Stimulated activated memory B cell treated with anti-CD40 and anti-IgM and Interleukin-4, amounts not matched to agents 10 μg/mL and 1 μg/mL and 100 μg/mL, for 72 hours (primary cell): ENCODE data around the gene AFF2.

Source experiments
- ATAC-seq: fragments of 150-1000 bp; cut with Tn5 transposase; 2 replicates; pipeline ENCODE4 v1.10.0; 2021
- H3K27ac Mint-ChIP-seq: one replicate; pipeline ENCODE4 v1.8.0; 2022; ENCODE audit warnings: mild to moderate bottlenecking, mixed read lengths
- H3K27me3 Mint-ChIP-seq: one replicate; pipeline ENCODE4 v1.8.0; 2022; ENCODE audit warnings: mixed read lengths
- H3K36me3 Mint-ChIP-seq: one replicate; pipeline ENCODE4 v1.8.0; 2022; ENCODE audit warnings: mixed read lengths
- H3K4me1 Mint-ChIP-seq: one replicate; pipeline ENCODE4 v1.8.0; 2022; ENCODE audit warnings: mixed read lengths
- H3K4me3 Mint-ChIP-seq: one replicate; pipeline ENCODE4 v1.8.0; 2022; ENCODE audit warnings: mild to moderate bottlenecking, moderate library complexity, mixed read lengths
- H3K9me3 Mint-ChIP-seq: one replicate; pipeline ENCODE4 v1.8.0; 2022; ENCODE audit warnings: mixed read lengths

The AFF2 gene

GRCh38 chrX:148500423-148501385, at the start of gene AFF2:
Gene AFF2, plus strand, starts transcription at chrX:148500617. Its CDS starts 481 bp downstream, at chrX:148501098.
- Mint-ChIP-seq H3K27ac (peak within 1 kb of the TSS; percentile 53), H3K36me3 (no peaks in the 10 kb centered on the region), H3K4me3 (peak within 1 kb of the TSS; percentile 78), H3K9me3 (no peaks in the 10 kb centered on the region), H3K27me3 (no peaks in the 10 kb centered on the region), H3K4me1 (peaks cover 6% of the 10 kb centered on the region)
- ATAC-seq = peak; percentile 79

- ATAC-seq = no peak
- H3K27ac Mint-ChIP-seq = no peak overlapping the region
- H3K4me1 Mint-ChIP-seq = peaks cover 16% of the 10 kb centered on the region
- no peaks in the 10 kb centered on the region for H3K27me3 Mint-ChIP-seq
- H3K4me3 Mint-ChIP-seq = no peak overlapping the region
- no peaks in the 10 kb centered on the region for H3K9me3 Mint-ChIP-seq
- H3K36me3 Mint-ChIP-seq = no peaks in the 10 kb centered on the region
These were observed 43.1 kb upstream of the AFF2 start for GRCh38 chrX:148457279-148457678.

GRCh38 chrX:148459343-148459742, 41.1 kb upstream of the AFF2 start:
- H3K36me3 Mint-ChIP-seq = no peaks in the 10 kb centered on the region
- no peaks in the 10 kb centered on the region for H3K27me3 Mint-ChIP-seq
- ATAC-seq = peak; percentile 89
- H3K4me3 Mint-ChIP-seq = no peak overlapping the region
- H3K9me3 Mint-ChIP-seq = no peaks in the 10 kb centered on the region
- H3K4me1 Mint-ChIP-seq = peaks cover 16% of the 10 kb centered on the region
- H3K27ac Mint-ChIP-seq = peak overlapping the region; percentile 70

- peak; percentile 61 for ATAC-seq
- no peaks in the 10 kb centered on the region for H3K27me3 Mint-ChIP-seq
- H3K27ac Mint-ChIP-seq = no peak overlapping the region
- no peaks in the 10 kb centered on the region for H3K36me3 Mint-ChIP-seq
- H3K9me3 Mint-ChIP-seq = peaks cover 4% of the 10 kb centered on the region
- no peak overlapping the region for H3K4me3 Mint-ChIP-seq
- H3K4me1 Mint-ChIP-seq = no peaks in the 10 kb centered on the region
These were observed 34.1 kb upstream of the AFF2 start for GRCh38 chrX:148466292-148466691.

GRCh38 chrX:148470324-148470723, 30.1 kb upstream of the AFF2 start:
- H3K27ac Mint-ChIP-seq = no peak overlapping the region
- H3K36me3 Mint-ChIP-seq = no peaks in the 10 kb centered on the region
- H3K27me3 Mint-ChIP-seq = no peaks in the 10 kb centered on the region
- no peak overlapping the region for H3K4me3 Mint-ChIP-seq
- H3K4me1 Mint-ChIP-seq = no peaks in the 10 kb centered on the region
- peaks cover 4% of the 10 kb centered on the region for H3K9me3 Mint-ChIP-seq
- no peak for ATAC-seq

- Mint-ChIP-seq H3K27me3 (no peaks in the 10 kb centered on the region), H3K9me3 (no peaks in the 10 kb centered on the region), H3K4me1 (no peaks in the 10 kb centered on the region), H3K36me3 (no peaks in the 10 kb centered on the region), H3K27ac (no peak overlapping the region), H3K4me3 (no peak overlapping the region)
- ATAC-seq = no peak
These were observed 26.4 kb upstream of the AFF2 start for GRCh38 chrX:148474030-148474429.

- Mint-ChIP-seq H3K36me3 (no peaks in the 10 kb centered on the region), H3K27me3 (no peaks in the 10 kb centered on the region), H3K27ac (no peak overlapping the region), H3K4me1 (no peaks in the 10 kb centered on the region), H3K9me3 (no peaks in the 10 kb centered on the region), H3K4me3 (no peak overlapping the region)
- ATAC-seq = no peak
These were observed 8.4 kb upstream of the AFF2 start for GRCh38 chrX:148492057-148492456.

GRCh38 chrX:148495176-148495575, 5.2 kb upstream of the AFF2 start:
- no peak for ATAC-seq
- no peak overlapping the region for H3K4me3 Mint-ChIP-seq
- H3K36me3 Mint-ChIP-seq = no peaks in the 10 kb centered on the region
- H3K27me3 Mint-ChIP-seq = no peaks in the 10 kb centered on the region
- H3K27ac Mint-ChIP-seq = no peak overlapping the region
- H3K9me3 Mint-ChIP-seq = no peaks in the 10 kb centered on the region
- no peaks in the 10 kb centered on the region for H3K4me1 Mint-ChIP-seq

- no peak for ATAC-seq
- no peaks in the 10 kb centered on the region for H3K9me3 Mint-ChIP-seq
- no peak overlapping the region for H3K27ac Mint-ChIP-seq
- no peaks in the 10 kb centered on the region for H3K27me3 Mint-ChIP-seq
- H3K4me3 Mint-ChIP-seq = no peak overlapping the region
- H3K4me1 Mint-ChIP-seq = peaks cover 6% of the 10 kb centered on the region
- H3K36me3 Mint-ChIP-seq = no peaks in the 10 kb centered on the region
These were observed 2.4 kb upstream of the AFF2 start for GRCh38 chrX:148498067-148498466.

- no peaks in the 10 kb centered on the region for H3K36me3 Mint-ChIP-seq
These were observed 587 bp upstream of the AFF2 start for GRCh38 chrX:148499638-148500422.

GRCh38 chrX:148501386-148502066, 1.1 kb downstream of the AFF2 start:
- Mint-ChIP-seq H3K27ac (peak overlapping the region; percentile 53), H3K9me3 (no peaks in the 10 kb centered on the region), H3K36me3 (no peaks in the 10 kb centered on the region), H3K27me3 (no peaks in the 10 kb centered on the region), H3K4me3 (peak overlapping the region; percentile 78), H3K4me1 (peaks cover 6% of the 10 kb centered on the region)
- ATAC-seq = no peak

More at GRCh38 chrX:148499638-148500422, 587 bp upstream of the AFF2 start:
- Mint-ChIP-seq H3K4me1 (peaks cover 6% of the 10 kb centered on the region), H3K27me3 (no peaks in the 10 kb centered on the region), H3K9me3 (no peaks in the 10 kb centered on the region), H3K4me3 (peak overlapping the region; percentile 36), H3K27ac (no peak overlapping the region)
- ATAC-seq = no peak

GRCh38 chrX:148504506-148504905, 4.1 kb downstream of the AFF2 start:
- Mint-ChIP-seq H3K9me3 (no peaks in the 10 kb centered on the region), H3K4me3 (no peak overlapping the region)
- ATAC-seq = no peak

GRCh38 chrX:148507418-148507817, 7.0 kb downstream of the AFF2 start:
- Mint-ChIP-seq H3K4me3 (no peak overlapping the region), H3K4me1 (no peaks in the 10 kb centered on the region), H3K9me3 (no peaks in the 10 kb centered on the region), H3K27ac (no peak overlapping the region), H3K27me3 (no peaks in the 10 kb centered on the region), H3K36me3 (no peaks in the 10 kb centered on the region)
- ATAC-seq = no peak

More at GRCh38 chrX:148504506-148504905, 4.1 kb downstream of the AFF2 start:
- Mint-ChIP-seq H3K27me3 (no peaks in the 10 kb centered on the region), H3K4me1 (peaks cover 6% of the 10 kb centered on the region), H3K27ac (no peak overlapping the region), H3K36me3 (no peaks in the 10 kb centered on the region)

- Mint-ChIP-seq H3K36me3 (no peaks in the 10 kb centered on the region), H3K9me3 (no peaks in the 10 kb centered on the region), H3K27ac (no peak overlapping the region), H3K27me3 (no peaks in the 10 kb centered on the region), H3K4me3 (no peak overlapping the region), H3K4me1 (no peaks in the 10 kb centered on the region)
- no peak for ATAC-seq
These were observed 12.0 kb downstream of the AFF2 start for GRCh38 chrX:148512453-148512852.

GRCh38 chrX:148513661-148514060, 13.2 kb downstream of the AFF2 start:
- no peak overlapping the region for H3K27ac Mint-ChIP-seq

More at GRCh38 chrX:148513661-148514060, 13.2 kb downstream of the AFF2 start:
- no peak for ATAC-seq
- Mint-ChIP-seq H3K4me3 (no peak overlapping the region), H3K27me3 (no peaks in the 10 kb centered on the region), H3K9me3 (no peaks in the 10 kb centered on the region), H3K36me3 (no peaks in the 10 kb centered on the region), H3K4me1 (no peaks in the 10 kb centered on the region)
